ENCODE results near the gene TNFRSF19. TPM values are rescaled to one million over a fixed set of nuclear protein-coding genes. Genes with fewer than 3 reads are reported as not detected.

The TNFRSF19 gene
- total and polyA plus RNA-seq, 7 experiments from 2014 or later, result 0.10 to 0.24 TPM; not detected in 5

- peaks cover 35 to 73% (median 50%) of the 10 kb centered on the region in 5 donors for H3K27me3 Mint-ChIP-seq
Measured at GRCh38 chr13:23567906-23568460, 2.2 kb upstream of the TNFRSF19 start.

DNA sequence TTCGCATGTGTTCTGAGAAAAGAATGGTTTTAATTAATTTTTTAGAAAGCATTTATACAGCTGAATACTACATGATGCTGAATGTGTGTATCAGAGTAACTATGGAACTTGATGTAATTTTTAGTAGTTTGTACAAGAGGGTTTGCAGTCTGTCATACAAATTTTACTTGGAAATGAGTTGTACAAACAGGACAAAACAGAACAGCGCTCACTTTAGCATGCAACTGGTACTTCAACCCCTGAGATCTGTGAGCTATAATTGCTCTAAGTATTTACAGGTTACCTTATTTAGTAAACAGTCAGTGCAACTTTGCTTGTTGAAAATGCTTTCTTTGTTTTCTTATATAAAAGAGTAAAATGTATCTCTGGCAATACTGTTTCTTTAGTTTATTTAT lies 706 bp downstream of the TNFRSF19 start:
- intact Hi-C loops (cut with micrococcal nuclease), result loop anchor here in 1 of 2 donors (10.0 kb wide), 2 partner anchors 204 to 654 kb away; no protein-coding TSS in a partner anchor
- H3K27ac Mint-ChIP-seq, result no peak overlapping the region
- H3K4me1 Mint-ChIP-seq, result peaks cover 0 to 11% (median 8%) of the 10 kb centered on the region in 7 donors
- Histone ChIP-seq H3K4me1 (ENCODE audit: control insufficient read depth in 2 of 2, insufficient read depth in 2 of 2, low read length in 2 of 2) (no peaks in the 10 kb centered on the region), H3K4me3 (ENCODE audit: low read length) (no peak overlapping the region), H3K36me3 (ENCODE audit: control insufficient read depth in 2 of 3, insufficient read depth in 3 of 3, low read length in 3 of 3) (no peaks in the 10 kb centered on the region), H3K9me3 (ENCODE audit: control insufficient read depth in 2 of 3, low read length in 3 of 3) (no peaks in the 10 kb centered on the region), H3K27me3 (ENCODE audit: control insufficient read depth in 2 of 2, insufficient read depth in 2 of 2, low read length in 2 of 2) (peaks cover 2 to 3% of the 10 kb centered on the region in 2 donors), H3K27ac (ENCODE audit: low read depth, low read length) (no peak overlapping the region)
- no peaks in the 10 kb centered on the region for H3K36me3 Mint-ChIP-seq
- no peaks in the 10 kb centered on the region for H3K9me3 Mint-ChIP-seq
- peaks cover 24 to 75% (median 54%) of the 10 kb centered on the region in 5 donors for H3K27me3 Mint-ChIP-seq
- ChIA-PET POLR2A (interaction anchor here (0.6 to 0.9 kb wide), 3 partner anchors 10 to 684 kb away, joined by 3 read pairs; no protein-coding TSS in a partner anchor), CTCF (no interaction called here)
- H3K4me3 Mint-ChIP-seq, result no peak overlapping the region
- DNase-seq, result no peak
- ATAC-seq, result no peak

More at GRCh38 chr13:23567906-23568460, 2.2 kb upstream of the TNFRSF19 start:
- DNase-seq (no peak), ATAC-seq (no peak)
- H3K4me1 Mint-ChIP-seq, result peaks cover 0 to 11% (median 8%) of the 10 kb centered on the region in 7 donors
- Histone ChIP-seq H3K4me3 (ENCODE audit: low read length) (no peak overlapping the region), H3K4me1 (ENCODE audit: control insufficient read depth in 2 of 2, insufficient read depth in 2 of 2, low read length in 2 of 2) (no peaks in the 10 kb centered on the region), H3K27ac (ENCODE audit: low read depth, low read length) (no peak overlapping the region), H3K36me3 (ENCODE audit: control insufficient read depth in 2 of 3, insufficient read depth in 3 of 3, low read length in 3 of 3) (no peaks in the 10 kb centered on the region), H3K27me3 (ENCODE audit: control insufficient read depth in 2 of 2, insufficient read depth in 2 of 2, low read length in 2 of 2) (peaks cover 0 to 3% of the 10 kb centered on the region in 2 donors), H3K9me3 (ENCODE audit: control insufficient read depth in 2 of 3, low read length in 3 of 3) (no peaks in the 10 kb centered on the region)
- intact Hi-C loops (cut with micrococcal nuclease), result no loop called here
- H3K4me3 Mint-ChIP-seq, result no peak overlapping the region
- CTCF ChIA-PET, result no interaction called here
- no peaks in the 10 kb centered on the region for H3K36me3 Mint-ChIP-seq
- POLR2A ChIA-PET, result no interaction called here
- H3K27ac Mint-ChIP-seq, result no peak overlapping the region
- H3K9me3 Mint-ChIP-seq, result no peaks in the 10 kb centered on the region

DNA sequence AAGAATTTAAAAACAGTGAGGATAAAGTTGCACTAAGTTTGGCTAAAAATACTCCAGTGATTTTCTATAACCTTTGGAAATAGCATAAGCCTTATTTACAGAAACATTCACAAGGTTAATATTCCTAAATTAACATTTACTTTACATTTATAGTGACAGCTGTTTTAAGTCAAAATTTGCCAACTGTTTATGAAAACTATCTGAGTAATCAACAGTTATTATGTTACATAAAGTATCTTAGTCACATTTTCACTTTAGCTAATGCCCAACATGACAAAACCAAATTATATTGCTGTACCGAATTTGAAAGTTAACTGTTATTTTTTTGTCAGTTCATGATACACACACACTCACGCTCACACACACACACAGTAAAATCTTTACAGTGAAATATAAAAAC lies 1.2 kb downstream of the TNFRSF19 start:
- no peak overlapping the region for H3K4me3 Mint-ChIP-seq
- ATAC-seq, result no peak
- peaks cover 2 to 3% of the 10 kb centered on the region in 2 donors for H3K27me3 ChIP-seq (ENCODE audit: control insufficient read depth in 2 of 2, insufficient read depth in 2 of 2, low read length in 2 of 2)
- DNase-seq, result no peak
- H3K36me3 Mint-ChIP-seq, result no peaks in the 10 kb centered on the region
- peaks cover 0 to 11% (median 8%) of the 10 kb centered on the region in 7 donors for H3K4me1 Mint-ChIP-seq
- H3K36me3 ChIP-seq (ENCODE audit: control insufficient read depth in 2 of 3, insufficient read depth in 3 of 3, low read length in 3 of 3), result no peaks in the 10 kb centered on the region
- peaks cover 24 to 79% (median 49%) of the 10 kb centered on the region in 5 donors for H3K27me3 Mint-ChIP-seq
- no peaks in the 10 kb centered on the region for H3K4me1 ChIP-seq (ENCODE audit: control insufficient read depth in 2 of 2, insufficient read depth in 2 of 2, low read length in 2 of 2)
- no peak overlapping the region for H3K27ac ChIP-seq (ENCODE audit: low read depth, low read length)
- ChIA-PET CTCF (no interaction called here), POLR2A (interaction anchor here (0.6 to 0.9 kb wide), 2 partner anchors 10 to 119 kb away, joined by 3 read pairs; no protein-coding TSS in a partner anchor)
- H3K9me3 ChIP-seq (ENCODE audit: control insufficient read depth in 2 of 3, low read length in 3 of 3), result no peaks in the 10 kb centered on the region
- H3K9me3 Mint-ChIP-seq, result no peaks in the 10 kb centered on the region
- no peak overlapping the region for H3K4me3 ChIP-seq (ENCODE audit: low read length)
- no peak overlapping the region for H3K27ac Mint-ChIP-seq
- intact Hi-C loops (cut with micrococcal nuclease), result loop anchor here in 1 of 2 donors (10.0 kb wide), 2 partner anchors 203 to 653 kb away; no protein-coding TSS in a partner anchor

GRCh38 chr13:23572836-23573235 lies 2.6 kb downstream of the TNFRSF19 start:
- intact Hi-C loops (cut with micrococcal nuclease), result loop anchor here in 1 of 2 donors (10.0 kb wide), 2 partner anchors 202 to 652 kb away; no protein-coding TSS in a partner anchor
- Histone ChIP-seq H3K27me3 (ENCODE audit: control insufficient read depth in 2 of 2, insufficient read depth in 2 of 2, low read length in 2 of 2) (peaks cover 2 to 3% of the 10 kb centered on the region in 2 donors), H3K36me3 (ENCODE audit: control insufficient read depth in 2 of 3, insufficient read depth in 3 of 3, low read length in 3 of 3) (no peaks in the 10 kb centered on the region), H3K4me3 (ENCODE audit: low read length) (no peak overlapping the region), H3K9me3 (ENCODE audit: control insufficient read depth in 2 of 3, low read length in 3 of 3) (no peaks in the 10 kb centered on the region), H3K27ac (ENCODE audit: low read depth, low read length) (no peak overlapping the region), H3K4me1 (ENCODE audit: control insufficient read depth in 2 of 2, insufficient read depth in 2 of 2, low read length in 2 of 2) (no peaks in the 10 kb centered on the region)
- no peak overlapping the region for H3K4me3 Mint-ChIP-seq
- DNase-seq (no peak), ATAC-seq (no peak)
- peaks cover 0 to 4% (median 0%) of the 10 kb centered on the region in 11 donors for H3K9me3 Mint-ChIP-seq
- CTCF ChIA-PET, result no interaction called here
- peaks cover 0 to 2% (median 0%) of the 10 kb centered on the region in 5 donors for H3K36me3 Mint-ChIP-seq
- peaks cover 4 to 19% (median 13%) of the 10 kb centered on the region in 7 donors for H3K4me1 Mint-ChIP-seq
- peaks cover 33 to 84% (median 56%) of the 10 kb centered on the region in 5 donors for H3K27me3 Mint-ChIP-seq
- no peak overlapping the region for H3K27ac Mint-ChIP-seq
- POLR2A ChIA-PET, result no interaction called here

DNA sequence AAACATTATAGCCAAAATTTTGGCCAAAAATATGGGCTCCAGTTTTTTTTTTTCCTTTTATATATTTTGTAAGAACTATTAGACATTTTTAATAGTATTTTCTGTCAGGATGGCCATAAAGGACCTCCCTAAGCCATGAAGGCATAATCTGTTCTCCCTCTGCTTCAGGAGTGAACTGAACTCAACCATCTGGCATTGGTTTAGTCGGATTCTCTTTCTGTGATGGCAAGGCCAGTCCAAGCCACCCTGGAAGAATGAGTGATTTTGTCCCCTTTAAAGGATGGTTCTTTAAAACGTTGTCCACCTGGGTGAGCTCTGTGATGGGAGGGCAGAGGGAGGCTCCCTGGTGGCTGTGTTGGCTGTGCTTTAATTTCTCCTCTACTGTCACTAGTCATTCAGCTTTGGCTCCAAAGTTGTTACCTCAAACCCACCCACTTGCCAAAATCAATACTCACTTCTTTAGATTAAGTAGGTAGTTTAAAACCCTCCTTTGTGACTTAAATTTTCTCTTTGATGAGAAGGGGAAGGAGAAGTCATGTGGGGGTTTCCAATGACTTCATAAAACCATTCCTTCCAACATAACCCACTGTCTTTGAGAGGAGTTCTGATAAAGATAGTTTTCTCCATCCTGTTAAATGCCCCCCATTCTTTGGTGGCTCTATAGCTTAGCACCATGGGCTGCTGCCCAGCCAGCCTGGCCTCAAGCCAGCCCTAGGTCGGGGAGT lies 4.4 kb downstream of the TNFRSF19 start:
- Histone ChIP-seq H3K27me3 (ENCODE audit: control insufficient read depth in 2 of 2, insufficient read depth in 2 of 2, low read length in 2 of 2) (peaks cover 2 to 3% of the 10 kb centered on the region in 2 donors), H3K4me1 (ENCODE audit: control insufficient read depth in 2 of 2, insufficient read depth in 2 of 2, low read length in 2 of 2) (peaks cover 0 to 4% of the 10 kb centered on the region in 2 donors), H3K4me3 (ENCODE audit: low read length) (no peak overlapping the region), H3K36me3 (ENCODE audit: control insufficient read depth in 2 of 3, insufficient read depth in 3 of 3, low read length in 3 of 3) (no peaks in the 10 kb centered on the region), H3K9me3 (ENCODE audit: control insufficient read depth in 2 of 3, low read length in 3 of 3) (no peaks in the 10 kb centered on the region), H3K27ac (ENCODE audit: low read depth, low read length) (no peak overlapping the region)
- POLR2A ChIA-PET, result no interaction called here
- H3K27ac Mint-ChIP-seq, result peak overlapping the region in 1 of 9 donors; percentile 6
- CTCF ChIA-PET, result no interaction called here
- no peak for DNase-seq
- intact Hi-C loops (cut with micrococcal nuclease), result loop anchor here (5.0 to 10.0 kb wide), 6 partner anchors 200 to 1972 kb away; partner anchors contain the start of genes FGF9 (in 1 of the 2), MICU2 (in 1 of the 2) and NUP58 (in 1 of the 2)
- H3K4me1 Mint-ChIP-seq, result peaks cover 10 to 25% (median 15%) of the 10 kb centered on the region in 7 donors
- H3K4me3 Mint-ChIP-seq, result no peak overlapping the region
- peaks cover 0 to 4% (median 0%) of the 10 kb centered on the region in 11 donors for H3K9me3 Mint-ChIP-seq
- H3K36me3 Mint-ChIP-seq, result peaks cover 0 to 2% (median 0%) of the 10 kb centered on the region in 5 donors
- ATAC-seq, result no peak
- H3K27me3 Mint-ChIP-seq, result peaks cover 31 to 72% (median 48%) of the 10 kb centered on the region in 5 donors

DNA sequence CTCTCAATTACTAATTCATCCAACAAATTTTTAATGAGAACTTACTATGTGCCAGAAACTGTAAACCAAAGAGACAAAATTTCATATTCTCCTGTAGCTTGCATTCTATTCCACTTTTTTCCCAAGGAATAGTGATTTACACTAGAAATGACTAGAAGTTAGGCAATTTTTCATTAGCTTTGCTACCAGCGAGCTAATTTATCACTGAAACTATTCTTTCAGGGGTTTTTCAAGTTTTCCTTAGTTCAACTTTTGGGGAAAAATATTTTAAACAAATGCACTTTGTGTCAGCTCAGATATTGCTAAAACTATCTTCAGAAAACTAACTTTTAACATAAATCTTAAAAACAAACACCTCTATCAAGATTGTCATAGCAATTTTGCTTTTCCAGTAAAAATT lies 5.4 kb downstream of the TNFRSF19 start:
- Mint-ChIP-seq H3K4me3 (no peak overlapping the region), H3K27ac (no peak overlapping the region), H3K27me3 (peaks cover 34 to 70% (median 46%) of the 10 kb centered on the region in 5 donors), H3K4me1 (peaks cover 10 to 23% (median 18%) of the 10 kb centered on the region in 7 donors), H3K9me3 (peaks cover 0 to 4% (median 0%) of the 10 kb centered on the region in 11 donors), H3K36me3 (peaks cover 0 to 2% (median 0%) of the 10 kb centered on the region in 5 donors)
- H3K27ac ChIP-seq (ENCODE audit: low read depth, low read length), result no peak overlapping the region
- ChIA-PET CTCF (no interaction called here), POLR2A (interaction anchor here (0.6 kb wide), 1 partner anchor 223 kb away, joined by 3 read pairs; no protein-coding TSS in a partner anchor)
- ATAC-seq (no peak), DNase-seq (no peak)
- no peaks in the 10 kb centered on the region for H3K36me3 ChIP-seq (ENCODE audit: control insufficient read depth in 2 of 3, insufficient read depth in 3 of 3, low read length in 3 of 3)
- H3K4me1 ChIP-seq (ENCODE audit: control insufficient read depth in 2 of 2, insufficient read depth in 2 of 2, low read length in 2 of 2), result peaks cover 0 to 4% of the 10 kb centered on the region in 2 donors
- H3K9me3 ChIP-seq (ENCODE audit: control insufficient read depth in 2 of 3, low read length in 3 of 3), result no peaks in the 10 kb centered on the region
- intact Hi-C loops (cut with micrococcal nuclease), result loop anchor here (5.0 to 10.0 kb wide), 6 partner anchors 199 to 1973 kb away; partner anchors contain the start of genes FGF9 (in 1 of the 2), MICU2 (in 1 of the 2) and NUP58 (in 1 of the 2)
- peaks cover 2 to 9% of the 10 kb centered on the region in 2 donors for H3K27me3 ChIP-seq (ENCODE audit: control insufficient read depth in 2 of 2, insufficient read depth in 2 of 2, low read length in 2 of 2)
- no peak overlapping the region for H3K4me3 ChIP-seq (ENCODE audit: low read length)

Measured in naive thymus-derived CD4-positive, alpha-beta T cell (primary cell).